HG03066 (cell line): ENCODE results near the gene FHL3.

ENCODE experiments used
- ATAC-seq: cut with Tn5 transposase; IDR thresholded peaks from one replicate; pipeline ENCODE4 v1.9.1; 2021; ENCODE audit warnings: low read depth; ENCODE audit not compliant: unreplicated experiment

The FHL3 gene, protein sequence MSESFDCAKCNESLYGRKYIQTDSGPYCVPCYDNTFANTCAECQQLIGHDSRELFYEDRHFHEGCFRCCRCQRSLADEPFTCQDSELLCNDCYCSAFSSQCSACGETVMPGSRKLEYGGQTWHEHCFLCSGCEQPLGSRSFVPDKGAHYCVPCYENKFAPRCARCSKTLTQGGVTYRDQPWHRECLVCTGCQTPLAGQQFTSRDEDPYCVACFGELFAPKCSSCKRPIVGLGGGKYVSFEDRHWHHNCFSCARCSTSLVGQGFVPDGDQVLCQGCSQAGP

DNA sequence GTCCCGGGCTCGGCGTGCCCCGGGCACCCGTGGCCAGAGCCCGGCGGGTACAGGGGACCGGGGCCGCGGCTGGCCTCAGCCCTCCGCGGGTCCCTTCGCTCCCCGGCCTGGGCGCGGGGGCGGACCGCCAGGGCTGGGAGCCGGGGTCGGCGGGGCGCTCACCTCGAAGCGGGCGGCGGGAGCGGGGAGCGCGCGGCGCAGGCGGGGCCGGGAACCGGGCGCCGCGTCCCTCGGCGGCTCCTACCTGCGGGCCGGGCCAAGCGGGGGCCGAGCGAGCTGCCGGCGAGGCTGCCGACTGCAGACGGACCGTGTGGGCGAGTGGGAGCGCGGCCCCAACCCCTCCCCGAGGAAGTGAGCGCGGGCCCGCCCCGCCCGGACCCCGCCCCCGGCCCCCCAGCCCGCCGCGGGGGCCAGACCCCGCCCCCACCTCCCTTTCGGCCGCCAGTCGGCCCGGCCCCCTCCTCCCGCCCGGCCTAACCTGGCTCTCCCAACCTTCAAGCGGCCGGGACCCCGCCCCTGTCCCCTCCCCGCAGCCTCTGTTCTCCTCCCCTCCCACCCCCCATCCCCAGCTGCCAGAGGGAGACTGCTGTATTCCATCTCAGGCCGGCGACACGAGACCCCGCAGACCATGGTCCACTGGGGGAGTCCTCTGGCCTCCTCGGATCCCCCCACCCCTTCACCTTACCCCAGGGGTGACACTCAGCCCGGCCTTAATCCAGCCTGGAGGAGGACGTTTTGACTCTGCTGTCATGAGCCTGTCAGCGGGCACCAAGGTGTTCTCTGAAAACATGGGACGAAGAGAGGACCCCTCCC, at the start of gene FHL3:
Gene FHL3 (minus strand): TSS at position 320 of the 813 bp plus-strand sequence. CDS start 6,102 bp downstream, outside the sequence.
- ATAC-seq, result no peak

DNA sequence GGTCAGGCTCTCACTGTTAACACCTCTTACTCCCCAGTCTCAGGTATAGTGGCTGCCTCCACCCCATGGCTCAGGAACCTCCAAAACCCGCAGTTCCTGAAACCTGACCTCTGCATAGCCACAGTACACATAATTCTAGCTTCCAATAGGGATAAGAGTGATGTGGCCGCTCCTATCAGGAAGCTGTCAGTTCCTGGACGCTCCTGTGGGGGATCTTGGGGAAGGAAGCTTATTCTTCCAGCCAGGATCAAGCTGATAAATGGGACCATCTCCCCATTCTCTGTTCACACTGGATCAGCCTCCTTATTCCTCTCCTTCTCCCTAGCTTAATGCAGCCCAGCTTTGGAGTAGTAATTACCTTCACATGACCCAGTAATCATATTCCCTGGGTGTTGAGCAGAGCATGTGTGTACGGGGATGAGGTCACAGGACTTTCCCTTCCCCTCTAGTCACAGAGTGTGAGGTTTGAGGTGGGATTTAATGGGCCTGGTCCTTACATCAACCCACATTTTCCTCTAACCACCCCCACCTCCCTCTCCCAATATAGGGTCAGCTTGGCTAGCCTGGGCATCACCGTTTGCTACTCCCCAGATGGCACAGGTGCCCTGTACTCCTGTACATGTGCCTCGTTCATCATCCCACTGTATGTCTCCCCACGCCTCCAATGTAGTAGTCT, 48.2 kb upstream of the FHL3 start:
- ATAC-seq, result no peak

DNA sequence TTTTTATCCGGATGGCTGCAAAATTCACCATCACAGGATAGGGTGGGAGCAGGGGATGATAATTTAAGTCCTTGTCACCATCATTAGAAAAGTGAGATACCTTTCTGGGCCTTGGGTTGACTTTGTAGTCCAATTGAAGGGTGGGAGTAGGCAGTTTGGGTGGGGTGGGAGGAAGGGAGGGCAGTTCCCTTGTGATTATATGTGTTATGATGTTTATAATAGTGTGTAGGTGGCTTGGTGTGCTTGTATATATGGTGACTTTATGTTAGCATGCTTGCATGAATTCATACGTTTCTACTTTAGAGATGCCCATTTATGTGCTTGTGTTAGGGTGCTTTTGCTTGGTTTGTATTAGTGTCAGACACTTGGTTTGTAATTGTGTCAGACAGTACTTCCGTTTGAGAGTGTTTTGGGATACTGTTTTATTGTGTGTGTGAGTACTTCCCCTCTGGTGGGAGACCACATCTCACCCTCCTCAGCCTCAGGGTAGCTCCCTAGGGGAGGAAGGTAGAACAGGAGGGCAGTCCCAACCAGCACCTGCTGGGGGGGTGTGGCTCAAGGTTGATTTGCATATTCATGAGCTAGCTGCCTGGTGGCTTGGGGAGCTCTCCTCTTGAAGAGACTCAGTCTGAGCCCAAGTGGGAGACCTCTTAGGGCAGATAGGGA, 47.6 kb upstream of the FHL3 start:
- peak; percentile 57 for ATAC-seq

DNA sequence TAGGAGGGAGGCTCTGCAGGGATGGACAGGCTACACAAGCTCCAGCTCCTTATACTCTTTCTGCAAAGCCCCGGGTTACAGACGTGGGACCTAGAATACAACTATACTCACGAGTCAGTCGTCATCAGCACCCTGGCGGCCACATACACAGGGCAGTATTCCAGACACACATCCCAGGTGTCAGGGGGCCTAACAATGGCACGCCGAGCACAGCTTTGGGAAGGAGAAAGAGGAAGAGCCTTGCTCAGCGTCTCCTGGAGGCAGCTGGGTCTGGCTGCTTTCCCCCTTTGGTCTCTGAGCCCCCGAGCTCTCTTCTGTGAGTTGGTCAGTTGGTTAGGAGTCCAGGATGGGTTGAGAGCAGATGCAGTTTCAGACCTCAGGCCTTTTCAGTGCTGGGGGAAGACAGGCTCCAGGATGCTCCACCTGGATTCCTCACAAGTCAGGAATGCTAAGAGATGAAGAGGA, 45.8 kb upstream of the FHL3 start:
- no peak for ATAC-seq

DNA sequence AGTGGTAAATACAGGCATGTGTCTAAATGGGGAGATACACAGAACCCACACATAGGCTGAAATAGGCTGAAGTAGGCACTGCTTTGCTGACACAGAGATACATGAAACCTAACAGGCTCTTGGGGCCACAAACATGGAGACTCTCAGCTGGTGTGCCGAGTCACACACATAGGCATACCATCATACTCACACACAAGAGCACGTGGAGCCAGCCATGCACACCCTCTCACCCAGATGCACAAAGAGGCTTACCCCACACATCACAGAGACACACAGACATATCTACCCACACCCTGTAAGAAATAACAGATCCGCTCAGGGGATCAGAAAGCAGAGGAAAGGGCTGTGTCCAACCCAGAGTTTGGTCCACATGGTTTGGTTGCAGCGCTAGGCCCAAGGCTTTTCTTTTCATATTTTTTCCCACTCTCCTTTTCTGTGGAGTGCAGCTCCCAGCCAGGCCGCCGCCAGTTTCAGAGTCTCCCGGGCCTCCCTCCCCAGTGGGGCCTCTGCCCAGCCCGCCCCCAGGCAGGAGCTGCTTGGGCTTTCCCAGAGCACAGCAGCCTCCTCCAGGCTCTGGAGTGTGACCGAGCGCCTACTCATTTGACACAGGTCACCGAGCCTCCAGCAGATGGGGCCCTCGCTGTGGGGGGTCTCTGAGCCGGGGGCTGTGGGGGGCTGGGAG, 45.2 kb upstream of the FHL3 start:
- no peak for ATAC-seq

DNA sequence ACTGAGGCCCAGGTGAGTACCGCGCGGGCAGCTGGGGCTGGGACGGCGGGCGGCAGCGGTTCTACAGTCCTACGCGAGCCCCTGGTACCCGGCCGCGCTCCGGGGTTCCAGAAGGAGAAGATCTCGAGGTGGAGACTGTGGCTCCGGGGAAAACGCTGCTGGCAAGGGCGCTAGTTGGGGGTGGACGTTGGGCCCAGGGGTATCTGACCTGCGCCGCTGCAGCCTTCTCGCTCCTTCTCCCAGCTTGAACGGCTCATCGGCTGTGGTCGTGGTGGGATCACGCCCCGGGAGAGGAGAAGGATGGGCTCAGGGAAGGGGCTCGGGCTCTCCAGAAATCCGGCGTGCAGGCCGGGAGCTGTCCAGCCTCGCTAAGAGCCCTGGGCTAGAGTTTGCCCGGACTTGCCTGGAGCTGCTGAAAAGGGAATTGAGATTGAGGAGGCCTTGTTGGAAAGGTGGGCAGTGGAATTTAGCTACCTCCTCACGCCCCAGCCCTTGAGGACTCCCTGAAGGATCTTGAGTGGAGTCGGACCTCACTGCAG, 42.4 kb upstream of the FHL3 start:
- ATAC-seq, result no peak

DNA sequence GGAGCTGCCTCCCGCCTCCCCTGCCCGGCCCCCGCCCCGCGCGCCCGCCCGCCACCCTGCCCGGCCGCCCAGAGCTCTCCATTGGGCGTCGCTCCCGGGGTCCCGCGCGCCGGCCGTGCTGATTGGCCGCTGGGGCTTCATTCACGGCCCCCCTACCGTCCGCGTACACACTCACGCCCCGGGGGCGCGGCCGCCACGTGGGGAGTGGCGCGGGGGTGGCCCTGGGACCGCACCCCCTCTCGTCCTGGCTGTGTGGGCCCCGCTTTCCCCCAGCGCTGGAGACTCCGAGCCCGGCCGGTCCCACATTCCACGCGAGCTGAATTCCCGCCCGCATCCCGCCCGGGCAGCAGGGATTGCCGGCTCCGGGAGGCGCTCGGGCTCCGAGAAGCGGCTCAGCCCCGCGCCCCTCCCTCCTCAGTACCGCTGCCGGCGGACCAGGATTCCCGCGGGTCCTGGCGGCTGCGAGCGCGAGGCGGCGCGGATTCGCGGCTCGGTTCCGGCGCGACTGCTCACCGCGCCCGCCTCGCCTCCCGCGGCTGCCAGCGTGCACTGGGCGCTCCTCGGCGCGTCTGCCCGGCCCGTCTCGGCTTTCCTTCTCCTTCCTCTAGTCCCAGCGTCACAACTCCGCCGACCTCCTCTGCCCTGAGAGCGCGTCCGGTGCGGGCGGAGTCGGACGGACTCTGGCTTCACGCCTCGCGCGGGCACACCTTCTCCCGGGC, 41.7 kb upstream of the FHL3 start:
- peak; percentile 61 for ATAC-seq

DNA sequence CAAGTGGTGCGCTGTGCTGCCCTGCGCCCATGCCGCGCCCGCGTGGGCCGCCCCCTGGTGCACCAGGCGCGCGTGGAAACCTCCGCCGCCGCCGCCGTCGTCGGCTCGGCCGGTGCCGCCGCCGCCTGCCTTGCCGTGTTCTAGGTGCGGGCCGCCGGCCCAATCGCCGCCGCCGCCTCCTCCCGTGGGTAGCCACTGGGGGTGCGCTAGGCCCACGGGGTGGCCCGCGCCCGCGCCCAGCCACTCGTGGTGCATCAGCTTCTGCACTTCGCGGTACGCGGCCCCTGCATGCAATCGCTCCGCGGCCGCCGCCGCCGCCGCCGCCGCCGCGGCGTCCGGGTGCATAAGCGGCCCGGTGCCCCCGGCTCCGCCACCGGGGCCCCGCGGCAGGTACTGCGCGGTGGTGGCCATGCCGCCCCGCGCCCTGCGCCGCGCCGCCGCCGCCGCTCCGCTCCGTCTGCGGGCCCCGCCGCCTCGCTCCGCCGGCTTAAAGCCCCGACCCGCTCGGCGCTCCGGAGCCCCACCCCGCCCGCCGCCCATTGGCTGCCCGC, 41.1 kb upstream of the FHL3 start, which contains the start of gene POU3F1:
Gene POU3F1 (minus strand): TSS at position 461 of the 551 bp plus-strand sequence. CDS start 50 bp downstream, at position 411.
- ATAC-seq, result peak; percentile 3

DNA sequence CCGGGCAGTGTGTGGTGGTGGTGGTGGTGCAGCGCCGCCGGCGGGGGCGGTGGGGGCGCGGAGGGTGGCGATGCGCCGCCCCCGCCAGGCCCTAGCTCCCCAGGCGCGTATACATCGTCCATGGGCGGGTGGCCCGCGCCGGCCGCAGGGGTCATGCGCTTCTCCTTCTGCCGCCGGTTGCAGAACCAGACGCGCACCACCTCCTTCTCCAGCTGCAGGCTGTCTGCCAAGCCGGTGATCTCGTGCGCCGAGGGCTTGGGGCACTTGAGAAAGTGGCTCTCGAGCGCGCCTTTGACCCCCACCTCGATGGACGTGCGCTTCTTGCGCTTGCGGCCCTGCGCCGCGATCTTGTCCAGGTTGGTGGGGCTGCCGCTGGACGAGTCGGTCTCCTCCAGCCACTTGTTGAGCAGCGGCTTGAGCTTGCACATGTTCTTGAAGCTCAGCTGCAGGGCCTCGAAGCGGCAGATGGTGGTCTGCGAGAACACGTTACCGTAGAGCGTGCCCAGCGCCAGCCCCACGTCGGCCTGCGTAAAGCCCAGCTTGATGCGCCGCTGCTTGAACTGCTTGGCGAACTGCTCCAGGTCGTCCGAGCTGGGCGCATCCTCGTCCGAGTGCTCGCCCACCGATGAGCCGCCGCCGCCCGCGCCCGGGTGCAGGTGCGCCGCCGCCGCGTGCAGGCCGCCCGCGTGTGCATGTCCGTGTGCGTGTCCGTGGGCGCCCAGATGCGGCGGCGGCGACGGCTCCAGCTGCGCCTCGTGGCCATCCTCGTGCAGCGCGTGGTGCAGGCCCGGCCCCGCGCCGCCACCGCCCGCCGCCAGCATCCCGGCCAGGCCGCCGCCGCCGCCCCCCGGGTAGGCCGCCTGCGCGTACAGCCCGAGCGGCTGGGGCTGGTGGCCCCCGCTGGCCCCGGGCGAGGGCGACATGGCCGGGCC, 40.4 kb upstream of the FHL3 start:
- ATAC-seq, result no peak

DNA sequence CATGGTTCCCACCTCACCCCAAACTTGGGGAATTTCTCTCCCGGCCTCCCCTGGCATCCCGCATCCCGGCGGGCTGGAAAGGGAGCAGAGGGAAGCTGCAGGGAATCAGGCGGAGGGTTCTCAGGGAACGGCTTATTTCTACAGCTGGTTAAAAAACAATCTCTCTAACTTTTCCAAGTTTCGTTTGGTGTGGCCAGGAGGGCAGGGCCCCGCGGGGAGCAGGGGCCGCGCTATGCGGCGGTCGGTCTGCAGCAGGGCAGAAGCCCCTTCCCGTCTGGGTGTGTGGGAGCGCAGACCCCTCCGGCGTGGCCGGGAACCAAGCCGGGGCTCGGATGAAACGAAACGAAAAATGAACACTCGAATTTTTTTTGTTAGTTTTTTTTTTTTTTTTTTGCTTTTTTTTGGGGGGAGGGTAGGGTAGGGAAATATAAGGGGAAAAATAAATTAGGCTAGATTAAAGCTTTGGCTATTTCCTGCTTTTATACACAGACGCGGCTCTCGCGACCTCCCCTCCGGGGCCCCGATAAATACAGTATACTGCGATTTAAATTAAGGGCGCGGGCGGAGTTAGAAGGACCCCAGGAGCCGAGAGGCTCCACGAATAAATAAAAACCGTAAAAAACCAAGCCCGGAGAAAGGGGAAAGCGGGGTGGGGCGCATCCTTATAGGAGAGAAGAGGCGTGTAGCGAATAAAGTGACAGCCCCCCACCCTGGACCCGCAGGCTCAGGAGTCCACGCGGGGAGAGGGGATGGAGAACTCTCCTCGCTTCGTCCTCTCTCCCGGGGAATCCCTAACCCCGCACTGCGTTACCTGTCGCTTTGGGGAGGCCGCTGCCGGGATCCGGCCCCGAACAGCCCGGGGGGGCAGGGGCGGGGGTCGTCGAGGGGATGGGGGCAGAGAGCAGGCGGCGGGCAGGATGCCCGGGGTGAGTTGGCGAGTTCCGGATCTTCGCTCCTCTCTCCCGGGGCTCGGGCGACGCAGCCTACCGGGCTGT, 39.2 kb upstream of the FHL3 start:
- ATAC-seq, result no peak

DNA sequence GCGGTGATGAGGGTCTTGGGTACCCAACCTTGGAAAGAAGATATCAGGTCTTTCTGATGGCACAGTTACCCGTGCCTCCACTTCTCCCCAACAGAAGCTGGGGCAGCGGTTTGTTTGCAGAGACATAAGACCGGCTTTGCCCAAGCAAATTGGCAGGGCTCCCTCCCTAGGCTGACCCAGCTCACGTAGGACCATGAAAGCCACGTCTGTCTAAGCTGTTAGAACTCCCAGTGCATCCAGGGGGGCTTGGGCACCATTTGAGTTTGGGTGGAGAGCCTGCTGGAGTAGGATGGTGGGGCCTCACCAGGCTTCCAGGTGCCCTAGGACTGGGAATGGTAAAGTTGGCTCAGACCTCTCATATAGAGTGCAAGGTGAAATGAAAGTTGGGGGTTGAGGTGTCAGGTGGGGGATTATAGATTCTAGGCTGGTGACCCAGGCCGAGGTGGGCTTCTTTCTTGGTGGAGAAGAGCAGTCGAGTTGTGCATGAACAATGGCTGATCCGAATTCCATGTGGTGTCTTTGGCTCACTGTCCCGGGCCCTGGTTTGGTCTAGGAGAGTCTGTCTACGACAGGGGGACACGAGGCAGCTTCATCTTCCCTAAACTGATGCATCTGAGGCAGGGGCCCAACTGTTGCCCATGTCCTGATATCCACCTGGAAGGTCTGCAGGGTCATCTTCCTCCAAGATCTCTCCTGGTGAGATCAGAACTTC, 37.9 kb upstream of the FHL3 start:
- ATAC-seq, result no peak

DNA sequence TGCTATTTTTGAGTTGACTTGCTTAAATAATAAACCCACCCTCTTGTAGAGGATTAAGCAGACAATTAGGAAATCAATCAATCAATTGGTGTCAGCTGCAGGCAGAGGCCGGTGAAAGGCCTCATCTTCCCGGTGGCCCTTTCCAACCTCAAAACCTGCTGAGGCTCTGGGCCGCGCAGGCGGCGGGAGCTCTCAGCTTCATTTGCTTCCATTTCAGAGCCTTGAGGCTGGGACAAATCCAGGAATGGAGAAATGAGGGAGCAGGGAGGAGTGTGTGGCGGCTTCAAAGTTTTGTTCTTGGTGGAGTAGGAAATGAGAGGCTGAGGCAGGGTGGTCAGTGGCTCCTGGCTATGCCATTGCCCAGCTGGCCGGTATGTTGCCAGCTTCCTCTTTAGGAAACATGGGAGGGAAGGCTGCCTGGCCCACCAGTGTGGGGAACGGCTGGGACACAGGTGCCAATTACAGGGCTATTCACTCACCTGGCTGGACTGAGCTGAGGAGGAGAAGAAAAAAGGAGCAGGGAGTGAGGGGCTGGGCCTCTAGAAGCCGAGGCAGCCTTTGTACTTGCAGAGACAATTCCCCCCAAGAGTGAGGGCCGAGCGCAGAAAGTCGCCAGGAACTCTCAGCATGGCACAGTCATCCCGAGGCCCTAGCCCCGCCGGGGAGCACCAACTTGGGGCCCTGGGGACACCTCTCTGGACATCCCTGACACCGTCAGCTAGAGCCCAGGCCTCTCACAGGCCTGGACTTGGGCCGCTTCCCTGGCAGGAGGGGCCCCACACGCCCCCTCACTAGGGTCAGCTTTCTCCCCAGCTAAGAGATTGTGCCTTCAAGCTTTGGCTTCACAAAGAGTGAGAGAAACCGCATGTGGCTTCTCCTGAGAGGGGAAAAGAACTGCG, 36.9 kb upstream of the FHL3 start:
- no peak for ATAC-seq

DNA sequence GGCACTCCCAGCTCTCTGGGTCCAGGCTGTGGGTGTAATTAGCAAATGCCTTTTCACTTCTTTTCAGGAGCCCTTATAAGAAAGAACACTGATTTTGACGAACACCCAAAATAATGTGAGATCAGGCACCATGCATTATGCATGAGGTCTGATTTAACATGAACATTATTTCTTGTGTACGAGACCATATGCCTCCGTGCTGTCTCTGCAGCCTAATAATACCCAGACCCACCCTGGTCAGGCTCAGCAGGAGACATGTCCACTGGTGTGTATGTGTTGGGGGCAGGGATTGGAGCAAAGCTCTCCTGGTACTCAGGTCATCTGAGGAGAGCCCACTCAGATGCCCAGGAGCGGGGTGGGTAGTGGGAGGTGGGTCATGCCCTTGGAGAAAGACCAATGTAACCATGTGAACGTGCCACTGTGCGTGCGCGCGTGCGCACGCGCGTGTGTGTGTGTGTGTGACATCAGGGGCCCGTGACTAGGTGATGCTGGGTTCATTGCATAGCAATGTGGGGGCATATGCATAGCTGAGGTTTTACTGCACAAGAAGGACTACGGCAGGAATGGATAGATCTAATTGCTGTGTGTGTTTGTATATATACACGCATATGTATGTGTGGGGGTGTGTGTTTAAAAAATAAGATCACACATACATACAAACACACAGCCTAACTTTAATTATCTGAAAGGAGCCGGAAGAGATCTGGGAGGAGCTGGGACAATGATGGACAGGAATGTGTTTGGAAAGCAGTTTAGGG, 34.2 kb upstream of the FHL3 start:
- no peak for ATAC-seq

DNA sequence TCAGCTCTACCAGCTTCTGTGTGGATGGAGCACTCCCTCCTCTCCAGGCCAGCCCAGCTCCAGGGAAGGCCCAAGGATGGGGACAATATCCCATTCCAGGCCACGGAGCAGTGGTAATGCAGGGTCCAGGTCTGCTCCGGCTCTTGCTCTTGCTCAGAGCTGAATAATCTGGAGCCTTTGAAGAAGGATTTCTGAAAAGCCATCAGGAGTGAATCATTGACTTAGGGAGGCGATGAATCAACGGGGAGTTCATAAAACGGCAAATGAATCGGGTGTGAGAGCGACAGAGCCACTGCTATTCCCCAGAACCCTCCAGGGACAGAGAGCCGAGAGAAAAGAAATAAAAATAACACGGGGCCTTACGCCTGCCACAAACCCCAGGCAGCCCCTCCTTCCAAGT, 33.5 kb upstream of the FHL3 start:
- no peak for ATAC-seq
